GM23338 (cell line): ENCODE measurements around the gene OTOP2. TPM values are rescaled to one million over a fixed set of nuclear protein-coding genes. Genes with fewer than 3 reads are reported as not detected.

Source experiments
- ATAC-seq: fragments of 200-7000 bp; cut with Tn5 transposase; 3 replicates; pipeline ENCODE4 v1.9.1; 2020
- DNase-seq: peaks from one replicate; pipeline ENCODE4 v3.0.0-alpha.2; 2015; ENCODE audit warnings: low spot score
- H2AFZ ChIP-seq: fragments of 200-600 bp; sonication (generic); 2 replicates; pipeline ENCODE4 v1.8.0; 2016; ENCODE audit warnings: antibody characterized with exemption, mild to moderate bottlenecking, moderate library complexity
- H3F3A ChIP-seq: fragments of 200-600 bp; sonication (generic); replicated peaks from 2 replicates; pipeline ENCODE4 v1.8.0; 2017; ENCODE audit warnings: antibody characterized with exemption, mixed run types, low read depth
- H3K27ac ChIP-seq: fragments of 200-600 bp; sonication (generic); 2 replicates; pipeline ENCODE4 v1.6.1; 2016; ENCODE audit warnings: low read depth
- H3K27me3 ChIP-seq: fragments of 200-600 bp; sonication (generic); 2 replicates; pipeline ENCODE4 v1.8.0; 2016; ENCODE audit warnings: mild to moderate bottlenecking, mixed run types, moderate library complexity; ENCODE audit not compliant: insufficient read depth
- H3K36me3 ChIP-seq: fragments of 200-600 bp; sonication (generic); 2 replicates; pipeline ENCODE4 v1.8.0; 2016; ENCODE audit warnings: mild to moderate bottlenecking; ENCODE audit not compliant: insufficient read depth
- H3K4me1 ChIP-seq: fragments of 200-600 bp; sonication (generic); 2 replicates; pipeline ENCODE4 v1.8.0; 2016; ENCODE audit warnings: mild to moderate bottlenecking, moderate library complexity; ENCODE audit not compliant: insufficient read depth
- H3K4me2 ChIP-seq: fragments of 200-600 bp; sonication (generic); 2 replicates; pipeline ENCODE4 v1.7.1; 2017; ENCODE audit warnings: mixed run types
- H3K4me3 ChIP-seq: fragments of 200-600 bp; sonication (generic); 2 replicates; pipeline ENCODE4 v1.6.1; 2016; ENCODE audit warnings: mixed run types
- H3K79me2 ChIP-seq: fragments of 200-600 bp; sonication (generic); replicated peaks from 2 replicates; pipeline ENCODE4 v1.8.0; 2017; ENCODE audit warnings: mild to moderate bottlenecking; ENCODE audit not compliant: insufficient read depth
- H3K9me2 ChIP-seq: fragments of 200-600 bp; sonication (generic); 2 replicates; pipeline ENCODE4 v1.8.0; 2017; ENCODE audit not compliant: insufficient read depth
- H4K20me1 ChIP-seq: fragments of 200-600 bp; sonication (generic); replicated peaks from 2 replicates; pipeline ENCODE4 v1.8.0; 2017; ENCODE audit warnings: mild to moderate bottlenecking; ENCODE audit not compliant: insufficient read depth
- H3K27ac Mint-ChIP-seq: 2 replicates; pipeline ENCODE4 v1.8.0; 2020; ENCODE audit warnings: inconsistent platforms, mild to moderate bottlenecking, moderate library complexity, mixed read lengths
- H3K27me3 Mint-ChIP-seq: 3 replicates; pipeline ENCODE4 v1.8.0; 2022; ENCODE audit warnings: low read depth, mild to moderate bottlenecking, moderate library complexity, mixed read lengths, inconsistent platforms; ENCODE audit not compliant: insufficient read depth, poor library complexity
- H3K36me3 Mint-ChIP-seq: 3 replicates; pipeline ENCODE4 v1.8.0; 2021; ENCODE audit warnings: low read depth, mild to moderate bottlenecking, inconsistent platforms, moderate library complexity, mixed read lengths
- H3K4me1 Mint-ChIP-seq: 3 replicates; pipeline ENCODE4 v1.8.0; 2020; ENCODE audit warnings: mild to moderate bottlenecking, inconsistent platforms, mixed read lengths
- H3K4me3 Mint-ChIP-seq: 3 replicates; pipeline ENCODE4 v1.8.0; 2021; ENCODE audit warnings: moderate library complexity, mild to moderate bottlenecking, inconsistent platforms, mixed read lengths
- H3K9me3 Mint-ChIP-seq: 3 replicates; pipeline ENCODE4 v1.8.0; 2020; ENCODE audit warnings: moderate library complexity, mild to moderate bottlenecking, inconsistent platforms, mixed read lengths
- EZH2 ChIP-seq: fragments of 200-600 bp; sonication (generic); IDR thresholded peaks from one replicate; pipeline ENCODE4 v1.8.0; 2017; ENCODE audit warnings: antibody characterized with exemption, mild to moderate bottlenecking, low read depth; ENCODE audit not compliant: unreplicated experiment
- EZH2phosphoT487 ChIP-seq: fragments of 200-600 bp; sonication (generic); IDR thresholded peaks from one replicate; pipeline ENCODE4 v1.8.1; 2018; ENCODE audit warnings: antibody characterized with exemption; ENCODE audit not compliant: unreplicated experiment
- JUNB ChIP-seq: IDR thresholded peaks from one replicate; pipeline ENCODE4 v1.6.1; 2016; ENCODE audit warnings: antibody characterized with exemption; ENCODE audit not compliant: unreplicated experiment
- NANOG ChIP-seq: IDR thresholded peaks from 2 replicates; pipeline ENCODE4 v1.6.1; 2016; ENCODE audit warnings: antibody characterized with exemption, borderline replicate concordance
- POLR2AphosphoS5 ChIP-seq: IDR thresholded peaks from 2 replicates; pipeline ENCODE4 v1.6.1; 2016; ENCODE audit warnings: antibody characterized with exemption, low read depth
- ZNF114 ChIP-seq: fragments of 250-450 bp; sonication (Bioruptor Pico); IDR thresholded peaks from 2 replicates; pipeline ENCODE4 v1.5.0; 2020; ENCODE audit warnings: mild to moderate bottlenecking, moderate library complexity
- ZNF331 ChIP-seq: fragments of 250-450 bp; sonication (Bioruptor Pico); IDR thresholded peaks from 2 replicates; pipeline ENCODE4 v1.5.0; 2020; ENCODE audit warnings: low read depth, mild to moderate bottlenecking, moderate library complexity
- polyA plus RNA-seq: library from polyadenylated mRNA; unstranded; fragments of >200 nt; fragmentation: Nextera tagmentation; extraction: Ambion mirVana; gene quantifications from 2 replicates; pipeline ENCODE4 v1.2.1, GENCODE V29; 2016
- total RNA-seq: library from RNA; depleted of rRNA; stranded (reverse); fragments of >200 nt; shearing (Covaris generic); gene quantifications from 2 replicates; pipeline ENCODE4 v1.2.3, GENCODE V29; 2014
- TF ChIP-seq, protein P1 (sequence below): fragments of 250-450 bp; sonication (Bioruptor Pico); IDR thresholded peaks from 2 replicates; pipeline ENCODE4 v1.5.0; 2020; ENCODE audit warnings: mild to moderate bottlenecking, moderate library complexity
- TF ChIP-seq, protein P2 (sequence below): IDR thresholded peaks from 2 replicates; pipeline ENCODE4 v1.6.1; 2016; ENCODE audit warnings: antibody characterized with exemption
- TF ChIP-seq, protein P3 (sequence below), 2 experiments: fragments of 200-600 bp in 1 of 2; sonication (generic) in 1 of 2; conservative IDR thresholded peaks; 2 replicates each; pipeline versions ENCODE4 v1.5.1 to v1.6.1; 2016 to 2017; ENCODE audit warnings: antibody characterized with exemption in 2 of 2, low read depth in 2 of 2, mild to moderate bottlenecking in 2 of 2, moderate library complexity in 1 of 2
- TF ChIP-seq, protein P4 (sequence below): IDR thresholded peaks from one replicate; pipeline ENCODE4 v1.6.1; 2018; ENCODE audit warnings: antibody characterized with exemption; ENCODE audit not compliant: unreplicated experiment

Gene OTOP2
- total and polyA plus RNA-seq, 2 experiments from 2014 or later: not detected

DNA sequence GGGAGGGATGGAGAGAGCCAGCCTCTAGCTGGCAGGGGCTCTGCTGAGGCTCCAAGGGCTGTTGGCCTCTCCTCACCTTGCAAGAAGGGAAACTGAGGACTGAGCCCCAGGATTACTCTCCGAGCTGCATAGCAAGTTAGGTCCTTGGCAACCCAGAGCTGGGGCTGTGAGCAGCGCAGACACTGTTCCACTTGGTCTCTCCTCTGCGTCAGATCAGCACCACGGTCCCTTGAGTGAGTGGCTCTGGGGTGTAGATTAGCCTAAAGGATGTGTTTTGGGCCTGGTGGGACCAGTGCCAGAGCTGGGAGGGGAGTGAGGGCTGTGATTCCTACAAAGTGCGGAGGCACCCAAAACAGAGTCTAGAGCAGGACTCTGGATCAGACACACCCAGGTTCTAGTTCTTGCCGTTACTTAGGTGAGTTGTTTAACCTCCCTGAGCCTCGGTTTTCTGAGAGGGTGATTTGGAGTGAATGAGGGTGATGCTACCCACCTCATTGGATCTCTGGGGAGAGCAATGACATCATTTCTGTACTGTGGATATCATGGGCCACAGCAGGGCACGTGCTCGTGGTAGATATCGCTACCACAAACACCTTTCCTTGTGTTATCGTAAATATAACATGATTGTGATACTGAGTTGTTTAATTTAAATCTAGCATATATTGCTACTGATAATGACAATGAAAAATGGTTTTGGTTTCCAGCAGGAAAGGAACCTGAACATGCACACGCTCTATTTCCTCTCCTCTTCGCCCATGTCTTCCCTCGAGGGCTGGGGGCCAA lies 22.5 kb upstream of the OTOP2 start (continued):
- TF ChIP-seq, protein P1, sequence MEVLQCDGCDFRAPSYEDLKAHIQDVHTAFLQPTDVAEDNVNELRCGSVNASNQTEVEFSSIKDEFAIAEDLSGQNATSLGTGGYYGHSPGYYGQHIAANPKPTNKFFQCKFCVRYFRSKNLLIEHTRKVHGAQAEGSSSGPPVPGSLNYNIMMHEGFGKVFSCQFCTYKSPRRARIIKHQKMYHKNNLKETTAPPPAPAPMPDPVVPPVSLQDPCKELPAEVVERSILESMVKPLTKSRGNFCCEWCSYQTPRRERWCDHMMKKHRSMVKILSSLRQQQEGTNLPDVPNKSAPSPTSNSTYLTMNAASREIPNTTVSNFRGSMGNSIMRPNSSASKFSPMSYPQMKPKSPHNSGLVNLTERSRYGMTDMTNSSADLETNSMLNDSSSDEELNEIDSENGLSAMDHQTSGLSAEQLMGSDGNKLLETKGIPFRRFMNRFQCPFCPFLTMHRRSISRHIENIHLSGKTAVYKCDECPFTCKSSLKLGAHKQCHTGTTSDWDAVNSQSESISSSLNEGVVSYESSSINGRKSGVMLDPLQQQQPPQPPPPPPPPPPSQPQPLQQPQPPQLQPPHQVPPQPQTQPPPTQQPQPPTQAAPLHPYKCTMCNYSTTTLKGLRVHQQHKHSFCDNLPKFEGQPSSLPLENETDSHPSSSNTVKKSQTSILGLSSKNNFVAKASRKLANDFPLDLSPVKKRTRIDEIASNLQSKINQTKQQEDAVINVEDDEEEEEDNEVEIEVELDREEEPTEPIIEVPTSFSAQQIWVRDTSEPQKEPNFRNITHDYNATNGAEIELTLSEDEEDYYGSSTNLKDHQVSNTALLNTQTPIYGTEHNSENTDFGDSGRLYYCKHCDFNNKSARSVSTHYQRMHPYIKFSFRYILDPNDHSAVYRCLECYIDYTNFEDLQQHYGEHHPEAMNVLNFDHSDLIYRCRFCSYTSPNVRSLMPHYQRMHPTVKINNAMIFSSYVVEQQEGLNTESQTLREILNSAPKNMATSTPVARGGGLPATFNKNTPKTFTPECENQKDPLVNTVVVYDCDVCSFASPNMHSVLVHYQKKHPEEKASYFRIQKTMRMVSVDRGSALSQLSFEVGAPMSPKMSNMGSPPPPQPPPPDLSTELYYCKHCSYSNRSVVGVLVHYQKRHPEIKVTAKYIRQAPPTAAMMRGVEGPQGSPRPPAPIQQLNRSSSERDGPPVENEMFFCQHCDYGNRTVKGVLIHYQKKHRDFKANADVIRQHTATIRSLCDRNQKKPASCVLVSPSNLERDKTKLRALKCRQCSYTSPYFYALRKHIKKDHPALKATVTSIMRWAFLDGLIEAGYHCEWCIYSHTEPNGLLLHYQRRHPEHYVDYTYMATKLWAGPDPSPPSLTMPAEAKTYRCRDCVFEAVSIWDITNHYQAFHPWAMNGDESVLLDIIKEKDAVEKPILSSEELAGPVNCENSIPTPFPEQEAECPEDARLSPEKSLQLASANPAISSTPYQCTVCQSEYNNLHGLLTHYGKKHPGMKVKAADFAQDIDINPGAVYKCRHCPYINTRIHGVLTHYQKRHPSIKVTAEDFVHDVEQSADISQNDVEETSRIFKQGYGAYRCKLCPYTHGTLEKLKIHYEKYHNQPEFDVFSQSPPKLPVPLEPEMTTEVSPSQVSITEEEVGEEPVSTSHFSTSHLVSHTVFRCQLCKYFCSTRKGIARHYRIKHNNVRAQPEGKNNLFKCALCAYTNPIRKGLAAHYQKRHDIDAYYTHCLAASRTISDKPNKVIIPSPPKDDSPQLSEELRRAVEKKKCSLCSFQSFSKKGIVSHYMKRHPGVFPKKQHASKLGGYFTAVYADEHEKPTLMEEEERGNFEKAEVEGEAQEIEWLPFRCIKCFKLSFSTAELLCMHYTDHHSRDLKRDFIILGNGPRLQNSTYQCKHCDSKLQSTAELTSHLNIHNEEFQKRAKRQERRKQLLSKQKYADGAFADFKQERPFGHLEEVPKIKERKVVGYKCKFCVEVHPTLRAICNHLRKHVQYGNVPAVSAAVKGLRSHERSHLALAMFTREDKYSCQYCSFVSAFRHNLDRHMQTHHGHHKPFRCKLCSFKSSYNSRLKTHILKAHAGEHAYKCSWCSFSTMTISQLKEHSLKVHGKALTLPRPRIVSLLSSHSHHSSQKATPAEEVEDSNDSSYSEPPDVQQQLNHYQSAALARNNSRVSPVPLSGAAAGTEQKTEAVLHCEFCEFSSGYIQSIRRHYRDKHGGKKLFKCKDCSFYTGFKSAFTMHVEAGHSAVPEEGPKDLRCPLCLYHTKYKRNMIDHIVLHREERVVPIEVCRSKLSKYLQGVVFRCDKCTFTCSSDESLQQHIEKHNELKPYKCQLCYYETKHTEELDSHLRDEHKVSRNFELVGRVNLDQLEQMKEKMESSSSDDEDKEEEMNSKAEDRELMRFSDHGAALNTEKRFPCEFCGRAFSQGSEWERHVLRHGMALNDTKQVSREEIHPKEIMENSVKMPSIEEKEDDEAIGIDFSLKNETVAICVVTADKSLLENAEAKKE (CRISPR knock-in tag): no peak
- TF ChIP-seq EZH2phosphoT487 (no peak), ZNF331 (CRISPR knock-in tag) (no peak), POLR2AphosphoS5 (no peak), ZNF114 (no peak)
- TF ChIP-seq, protein P2, sequence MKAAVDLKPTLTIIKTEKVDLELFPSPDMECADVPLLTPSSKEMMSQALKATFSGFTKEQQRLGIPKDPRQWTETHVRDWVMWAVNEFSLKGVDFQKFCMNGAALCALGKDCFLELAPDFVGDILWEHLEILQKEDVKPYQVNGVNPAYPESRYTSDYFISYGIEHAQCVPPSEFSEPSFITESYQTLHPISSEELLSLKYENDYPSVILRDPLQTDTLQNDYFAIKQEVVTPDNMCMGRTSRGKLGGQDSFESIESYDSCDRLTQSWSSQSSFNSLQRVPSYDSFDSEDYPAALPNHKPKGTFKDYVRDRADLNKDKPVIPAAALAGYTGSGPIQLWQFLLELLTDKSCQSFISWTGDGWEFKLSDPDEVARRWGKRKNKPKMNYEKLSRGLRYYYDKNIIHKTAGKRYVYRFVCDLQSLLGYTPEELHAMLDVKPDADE: no peak

DNA sequence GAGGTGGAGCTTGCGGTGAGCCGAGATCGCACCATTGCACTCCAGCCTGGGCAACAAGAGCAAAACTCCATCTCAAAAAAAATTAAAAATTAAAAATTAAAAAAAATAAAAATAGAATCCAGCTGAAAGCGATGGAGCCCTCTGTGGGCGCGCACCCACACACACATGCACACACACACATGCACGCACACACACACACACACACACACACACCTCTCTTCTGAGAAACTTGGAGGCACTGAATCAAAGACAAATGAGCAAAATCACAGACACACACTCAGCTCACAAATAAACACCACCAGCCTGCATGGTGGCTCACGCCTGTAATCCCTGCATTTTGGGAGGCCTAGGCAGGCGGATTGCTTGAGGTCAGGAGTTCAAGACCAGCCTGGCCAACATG lies 21.0 kb upstream of the OTOP2 start:
- H2AFZ ChIP-seq: no peak overlapping the region
- Mint-ChIP-seq H3K27me3 (peaks cover 8% of the 10 kb centered on the region), H3K36me3 (peaks cover 3% of the 10 kb centered on the region; the same call in 1 of the 3 replicates), H3K4me1 (peaks cover 6% of the 10 kb centered on the region), H3K4me3 (no peak overlapping the region), H3K9me3 (peaks cover 5% of the 10 kb centered on the region; the same call in 2 of the 3 replicates), H3K27ac (no peak overlapping the region)
- no peak overlapping the region for H3K4me2 ChIP-seq
- DNase-seq (no peak), ATAC-seq (no peak)
- no peaks in the 10 kb centered on the region for H3K27me3 ChIP-seq
- H3F3A ChIP-seq: no peaks in the 10 kb centered on the region
- no peaks in the 10 kb centered on the region for H4K20me1 ChIP-seq
- H3K27ac ChIP-seq: no peak overlapping the region
- no peaks in the 10 kb centered on the region for H3K36me3 ChIP-seq
- TF ChIP-seq, protein P3, sequence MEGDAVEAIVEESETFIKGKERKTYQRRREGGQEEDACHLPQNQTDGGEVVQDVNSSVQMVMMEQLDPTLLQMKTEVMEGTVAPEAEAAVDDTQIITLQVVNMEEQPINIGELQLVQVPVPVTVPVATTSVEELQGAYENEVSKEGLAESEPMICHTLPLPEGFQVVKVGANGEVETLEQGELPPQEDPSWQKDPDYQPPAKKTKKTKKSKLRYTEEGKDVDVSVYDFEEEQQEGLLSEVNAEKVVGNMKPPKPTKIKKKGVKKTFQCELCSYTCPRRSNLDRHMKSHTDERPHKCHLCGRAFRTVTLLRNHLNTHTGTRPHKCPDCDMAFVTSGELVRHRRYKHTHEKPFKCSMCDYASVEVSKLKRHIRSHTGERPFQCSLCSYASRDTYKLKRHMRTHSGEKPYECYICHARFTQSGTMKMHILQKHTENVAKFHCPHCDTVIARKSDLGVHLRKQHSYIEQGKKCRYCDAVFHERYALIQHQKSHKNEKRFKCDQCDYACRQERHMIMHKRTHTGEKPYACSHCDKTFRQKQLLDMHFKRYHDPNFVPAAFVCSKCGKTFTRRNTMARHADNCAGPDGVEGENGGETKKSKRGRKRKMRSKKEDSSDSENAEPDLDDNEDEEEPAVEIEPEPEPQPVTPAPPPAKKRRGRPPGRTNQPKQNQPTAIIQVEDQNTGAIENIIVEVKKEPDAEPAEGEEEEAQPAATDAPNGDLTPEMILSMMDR (conservative IDR thresholded peaks at IDR 0.05; ENCODE audit: low read depth in 2 of 2): no peak
- TF ChIP-seq ZNF114: no peak
- no peak for TF ChIP-seq POLR2AphosphoS5
- no peak for TF ChIP-seq EZH2
- TF ChIP-seq JUNB: no peak
- TF ChIP-seq, protein P4, sequence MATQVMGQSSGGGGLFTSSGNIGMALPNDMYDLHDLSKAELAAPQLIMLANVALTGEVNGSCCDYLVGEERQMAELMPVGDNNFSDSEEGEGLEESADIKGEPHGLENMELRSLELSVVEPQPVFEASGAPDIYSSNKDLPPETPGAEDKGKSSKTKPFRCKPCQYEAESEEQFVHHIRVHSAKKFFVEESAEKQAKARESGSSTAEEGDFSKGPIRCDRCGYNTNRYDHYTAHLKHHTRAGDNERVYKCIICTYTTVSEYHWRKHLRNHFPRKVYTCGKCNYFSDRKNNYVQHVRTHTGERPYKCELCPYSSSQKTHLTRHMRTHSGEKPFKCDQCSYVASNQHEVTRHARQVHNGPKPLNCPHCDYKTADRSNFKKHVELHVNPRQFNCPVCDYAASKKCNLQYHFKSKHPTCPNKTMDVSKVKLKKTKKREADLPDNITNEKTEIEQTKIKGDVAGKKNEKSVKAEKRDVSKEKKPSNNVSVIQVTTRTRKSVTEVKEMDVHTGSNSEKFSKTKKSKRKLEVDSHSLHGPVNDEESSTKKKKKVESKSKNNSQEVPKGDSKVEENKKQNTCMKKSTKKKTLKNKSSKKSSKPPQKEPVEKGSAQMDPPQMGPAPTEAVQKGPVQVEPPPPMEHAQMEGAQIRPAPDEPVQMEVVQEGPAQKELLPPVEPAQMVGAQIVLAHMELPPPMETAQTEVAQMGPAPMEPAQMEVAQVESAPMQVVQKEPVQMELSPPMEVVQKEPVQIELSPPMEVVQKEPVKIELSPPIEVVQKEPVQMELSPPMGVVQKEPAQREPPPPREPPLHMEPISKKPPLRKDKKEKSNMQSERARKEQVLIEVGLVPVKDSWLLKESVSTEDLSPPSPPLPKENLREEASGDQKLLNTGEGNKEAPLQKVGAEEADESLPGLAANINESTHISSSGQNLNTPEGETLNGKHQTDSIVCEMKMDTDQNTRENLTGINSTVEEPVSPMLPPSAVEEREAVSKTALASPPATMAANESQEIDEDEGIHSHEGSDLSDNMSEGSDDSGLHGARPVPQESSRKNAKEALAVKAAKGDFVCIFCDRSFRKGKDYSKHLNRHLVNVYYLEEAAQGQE: no peak
- TF ChIP-seq NANOG: no peak
- TF ChIP-seq EZH2phosphoT487: no peak
- H3K9me2 ChIP-seq: no peaks in the 10 kb centered on the region
- no peak overlapping the region for H3K4me3 ChIP-seq
- no peaks in the 10 kb centered on the region for H3K79me2 ChIP-seq
- no peaks in the 10 kb centered on the region; the same call in 1 of the 2 replicates for H3K4me1 ChIP-seq
